Measurements from ENCODE around the gene GRK5.

The GRK5 gene

DNA sequence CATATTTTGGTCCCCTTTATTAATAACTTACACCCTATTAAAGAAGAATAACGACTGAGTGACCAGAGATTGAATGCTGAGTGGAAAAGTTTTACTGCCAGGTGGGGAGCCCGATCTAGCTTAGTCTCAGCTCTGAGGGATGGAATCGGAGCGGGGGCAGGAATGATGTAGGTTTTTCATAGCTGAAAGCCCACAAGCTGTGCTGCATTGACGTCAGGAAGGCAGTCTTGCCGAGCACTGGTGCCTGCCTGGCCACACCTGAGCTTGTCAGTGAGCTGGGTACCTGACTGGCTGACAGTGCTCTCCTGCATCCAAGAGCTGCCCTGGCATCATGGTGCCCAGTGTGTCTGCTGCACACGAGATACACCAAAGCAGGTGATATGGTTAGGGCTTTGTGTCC lies 34.8 kb downstream of the GRK5 start:
- DNase-seq (ENCODE audit: insufficient read length) (no peak), FAIRE-seq (no peak)
- TF ChIP-seq TAF1 (IDR thresholded peaks at IDR 0.05; ENCODE audit: borderline replicate concordance, low read depth, low read length) (no peak), POLR2AphosphoS5 (IDR thresholded peaks at IDR 0.05; ENCODE audit: low read depth, low read length) (no peak), POLR2A (IDR thresholded peaks at IDR 0.05; ENCODE audit: low read depth, low read length) (no peak)

DNA sequence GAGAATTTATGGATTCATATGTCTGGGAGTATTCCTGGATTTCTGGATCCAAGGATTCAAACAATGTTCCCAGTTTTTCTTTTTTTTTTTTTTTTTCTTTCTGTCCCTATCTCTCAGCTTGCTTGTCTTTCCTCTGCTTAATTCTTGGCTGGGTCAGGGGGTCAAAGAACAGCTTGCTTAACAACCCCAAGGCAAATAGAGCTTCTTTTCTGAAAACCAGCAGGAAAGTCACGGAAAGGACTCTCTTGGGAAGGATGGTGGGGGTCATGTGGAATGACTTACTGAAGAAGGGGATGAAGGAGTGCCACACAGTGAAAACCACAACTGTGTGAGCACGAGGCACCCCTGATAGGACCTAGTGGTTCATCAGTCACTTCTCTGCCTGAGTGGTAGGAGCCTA lies 36.1 kb downstream of the GRK5 start:
- DNase-seq (ENCODE audit: insufficient read length) (no peak), FAIRE-seq (no peak)

DNA sequence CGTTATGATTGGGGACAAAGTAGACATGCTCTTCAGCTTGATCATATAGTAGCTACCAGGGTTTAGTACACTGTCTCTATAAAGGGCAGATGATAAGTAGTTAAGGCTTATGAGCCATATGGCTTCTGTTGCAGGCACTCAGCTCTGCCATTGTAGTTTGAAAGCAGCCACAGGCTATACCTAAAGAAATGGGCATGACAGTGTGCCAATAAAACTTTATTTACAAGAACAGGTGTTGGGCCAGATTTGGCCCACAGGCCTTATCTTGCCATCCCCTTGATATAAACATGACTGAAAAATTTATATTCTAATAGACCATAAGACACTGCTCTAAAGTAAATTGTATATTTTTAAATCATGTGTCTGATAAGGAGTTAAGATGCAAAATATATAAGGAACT lies 36.6 kb downstream of the GRK5 start:
- FAIRE-seq (no peak), DNase-seq (ENCODE audit: insufficient read length) (no peak)
- TF ChIP-seq TAF1 (IDR thresholded peaks at IDR 0.05; ENCODE audit: borderline replicate concordance, low read depth, low read length) (no peak), POLR2AphosphoS5 (IDR thresholded peaks at IDR 0.05; ENCODE audit: low read depth, low read length) (no peak), POLR2A (IDR thresholded peaks at IDR 0.05; ENCODE audit: low read depth, low read length) (no peak)

More for the DNA sequence above, 36.1 kb downstream of the GRK5 start:
- TF ChIP-seq TAF1 (IDR thresholded peaks at IDR 0.05; ENCODE audit: borderline replicate concordance, low read depth, low read length) (no peak), POLR2AphosphoS5 (IDR thresholded peaks at IDR 0.05; ENCODE audit: low read depth, low read length) (no peak), POLR2A (IDR thresholded peaks at IDR 0.05; ENCODE audit: low read depth, low read length) (no peak)

DNA sequence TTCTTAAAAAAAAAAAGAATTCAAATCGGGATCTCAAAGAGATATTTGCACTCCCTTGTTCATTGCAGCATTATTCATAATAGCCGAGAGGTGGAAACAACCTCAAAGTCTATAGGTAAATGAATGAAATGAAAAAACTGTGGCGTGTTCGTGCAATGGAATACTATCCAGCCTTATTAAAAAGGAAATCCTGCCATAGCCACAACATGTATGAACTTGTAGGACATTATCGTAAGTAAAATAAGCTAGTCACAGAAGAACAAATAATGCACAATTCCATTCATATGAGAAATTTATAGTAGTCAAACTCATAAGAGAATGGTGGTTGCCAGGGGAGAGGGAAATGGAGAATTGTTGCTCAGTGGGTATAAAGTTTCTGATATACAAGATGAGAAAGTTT lies 37.9 kb downstream of the GRK5 start:
- no peak for FAIRE-seq
- no peak for TF ChIP-seq TAF1 (IDR thresholded peaks at IDR 0.05; ENCODE audit: borderline replicate concordance, low read depth, low read length)
- DNase-seq (ENCODE audit: insufficient read length), result no peak

DNA sequence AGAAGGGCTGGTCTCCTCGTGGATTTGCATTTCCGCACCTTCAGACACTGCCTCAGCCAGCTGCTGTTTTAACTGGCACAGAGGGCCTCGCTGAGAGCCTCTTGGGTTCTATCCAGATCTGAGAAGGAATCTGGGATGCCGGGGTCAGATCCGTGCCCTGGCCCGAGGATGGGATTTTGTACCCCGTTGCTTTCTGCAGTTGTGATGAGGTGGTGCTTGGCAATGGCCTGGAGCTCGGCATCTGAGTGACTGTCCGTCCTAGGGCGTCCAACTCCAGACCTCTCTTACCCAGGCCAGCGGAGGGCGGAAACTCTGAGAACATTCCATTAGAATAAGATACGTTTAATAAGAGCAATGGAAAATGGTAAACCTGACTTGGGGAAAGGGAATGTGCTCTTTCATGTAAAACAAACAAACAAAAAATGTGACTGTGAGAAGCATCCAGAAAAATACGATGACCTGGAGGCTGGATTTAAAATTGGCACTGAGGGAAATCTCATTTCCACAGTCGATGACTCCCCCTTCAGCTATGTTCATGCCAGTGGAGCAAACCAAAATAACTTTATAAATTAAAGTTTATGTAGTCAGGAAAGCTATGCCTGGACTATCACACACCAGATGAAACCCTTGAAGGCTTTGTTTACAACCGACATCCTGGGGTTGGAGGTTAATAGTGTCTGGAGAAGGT lies 39.6 kb downstream of the GRK5 start:
- no peak for TF ChIP-seq TAF1 (IDR thresholded peaks at IDR 0.05; ENCODE audit: borderline replicate concordance, low read depth, low read length)
- TF ChIP-seq POLR2AphosphoS5 (IDR thresholded peaks at IDR 0.05; ENCODE audit: low read depth, low read length), result no peak
- no peak for TF ChIP-seq POLR2A (IDR thresholded peaks at IDR 0.05; ENCODE audit: low read depth, low read length)
- DNase-seq (ENCODE audit: insufficient read length), result no peak
- no peak for FAIRE-seq

DNA sequence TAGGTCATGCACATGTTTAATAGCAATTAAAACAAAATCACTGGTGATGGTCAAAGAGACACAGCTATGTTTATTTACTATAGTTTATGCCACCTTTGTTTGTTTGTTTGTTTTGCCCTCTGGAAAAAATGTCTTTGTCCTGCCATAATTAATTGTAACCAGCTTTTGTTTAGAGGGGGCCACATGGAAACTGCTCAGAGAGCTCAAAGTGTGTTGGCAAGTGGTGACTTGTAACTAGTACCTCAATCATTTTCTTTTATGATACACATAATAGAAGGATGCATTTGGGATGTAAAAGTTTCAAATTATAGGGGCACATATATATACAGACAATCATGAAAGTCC lies 40.2 kb downstream of the GRK5 start:
- FAIRE-seq, result no peak
- TF ChIP-seq POLR2AphosphoS5 (IDR thresholded peaks at IDR 0.05; ENCODE audit: low read depth, low read length) (no peak), POLR2A (IDR thresholded peaks at IDR 0.05; ENCODE audit: low read depth, low read length) (no peak), TAF1 (IDR thresholded peaks at IDR 0.05; ENCODE audit: borderline replicate concordance, low read depth, low read length) (no peak)
- no peak for DNase-seq (ENCODE audit: insufficient read length)

DNA sequence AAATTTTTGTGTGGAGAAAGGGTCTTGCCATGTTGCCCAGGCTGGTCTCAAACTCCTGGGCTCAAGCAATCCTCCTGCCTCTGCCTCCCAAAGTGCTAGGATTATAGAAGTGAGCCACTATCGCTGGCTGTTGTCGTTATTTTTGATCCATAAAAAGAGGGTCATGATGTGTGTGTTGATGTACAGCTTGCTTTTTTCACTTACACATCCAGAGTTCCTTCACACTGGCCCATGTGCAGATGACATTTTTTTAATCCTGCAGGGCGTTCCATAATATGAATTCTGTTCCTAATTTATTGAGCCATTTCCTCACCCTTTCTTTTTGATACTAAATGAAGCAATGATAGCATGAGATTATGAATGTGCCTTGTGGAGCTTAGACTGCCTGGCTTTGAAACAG lies 40.8 kb downstream of the GRK5 start:
- TF ChIP-seq TAF1 (IDR thresholded peaks at IDR 0.05; ENCODE audit: borderline replicate concordance, low read depth, low read length) (no peak), POLR2AphosphoS5 (IDR thresholded peaks at IDR 0.05; ENCODE audit: low read depth, low read length) (no peak), POLR2A (IDR thresholded peaks at IDR 0.05; ENCODE audit: low read depth, low read length) (no peak)
- no peak for FAIRE-seq

DNA sequence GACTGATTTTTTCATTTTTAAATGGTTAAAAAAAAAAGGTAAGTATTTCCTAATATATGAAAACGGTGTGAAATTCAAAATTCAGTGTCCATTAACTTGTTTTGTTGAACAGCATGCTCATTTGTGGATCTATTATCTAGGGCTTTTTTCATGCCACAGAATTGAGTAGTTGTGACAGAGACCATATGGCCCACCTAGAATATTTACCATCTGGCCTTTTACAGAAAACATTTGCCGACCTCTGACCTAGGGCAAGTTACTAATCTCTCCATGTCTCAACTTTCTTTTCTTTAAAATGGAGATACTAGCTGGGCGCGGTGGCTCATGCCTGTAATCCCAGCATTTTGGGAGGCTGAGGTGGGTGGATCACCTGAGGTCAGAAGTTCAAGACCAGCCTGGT lies 41.3 kb downstream of the GRK5 start:
- TF ChIP-seq POLR2A (IDR thresholded peaks at IDR 0.05; ENCODE audit: low read depth, low read length), result no peak
- TF ChIP-seq POLR2AphosphoS5 (IDR thresholded peaks at IDR 0.05; ENCODE audit: low read depth, low read length), result no peak
- TF ChIP-seq TAF1 (IDR thresholded peaks at IDR 0.05; ENCODE audit: borderline replicate concordance, low read depth, low read length), result no peak
- DNase-seq (ENCODE audit: insufficient read length) (no peak), FAIRE-seq (no peak)

More for the DNA sequence above, 40.8 kb downstream of the GRK5 start:
- no peak for DNase-seq (ENCODE audit: insufficient read length)

DNA sequence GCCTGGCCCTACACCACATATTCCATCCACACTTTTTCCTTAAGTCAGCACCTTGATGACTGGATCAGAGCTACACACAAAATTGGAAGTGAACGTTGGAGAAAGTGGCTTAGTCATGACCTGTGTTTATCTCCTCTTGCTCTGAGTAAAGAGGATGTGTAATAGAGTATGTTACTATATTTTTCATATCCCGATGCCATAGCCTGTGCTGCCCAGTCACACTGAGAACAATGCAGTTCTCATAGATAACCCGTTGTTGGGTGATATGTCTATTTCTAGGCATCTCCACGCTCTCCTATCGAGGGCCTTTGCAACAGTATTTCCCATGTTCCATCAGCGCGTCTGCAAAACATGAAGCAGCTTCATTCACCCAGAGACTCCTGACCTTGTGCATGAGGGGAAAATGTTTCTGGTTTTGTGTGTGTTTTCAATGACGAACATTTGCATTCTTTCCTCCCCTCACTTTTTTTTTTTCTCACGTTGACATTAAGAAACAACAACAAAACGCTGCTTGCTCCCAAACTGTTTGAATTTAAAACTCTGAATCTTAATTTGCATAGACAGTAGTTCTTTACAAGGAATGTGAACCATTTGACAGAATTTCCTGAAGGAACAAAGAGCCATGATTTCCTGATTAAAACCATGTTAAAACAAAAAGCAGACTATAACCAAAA lies 43.4 kb downstream of the GRK5 start:
- no peak for TF ChIP-seq POLR2AphosphoS5 (IDR thresholded peaks at IDR 0.05; ENCODE audit: low read depth, low read length)
- TF ChIP-seq POLR2A (IDR thresholded peaks at IDR 0.05; ENCODE audit: low read depth, low read length), result no peak
- TF ChIP-seq TAF1 (IDR thresholded peaks at IDR 0.05; ENCODE audit: borderline replicate concordance, low read depth, low read length), result no peak
- no peak for DNase-seq (ENCODE audit: insufficient read length)
- no peak for FAIRE-seq

DNA sequence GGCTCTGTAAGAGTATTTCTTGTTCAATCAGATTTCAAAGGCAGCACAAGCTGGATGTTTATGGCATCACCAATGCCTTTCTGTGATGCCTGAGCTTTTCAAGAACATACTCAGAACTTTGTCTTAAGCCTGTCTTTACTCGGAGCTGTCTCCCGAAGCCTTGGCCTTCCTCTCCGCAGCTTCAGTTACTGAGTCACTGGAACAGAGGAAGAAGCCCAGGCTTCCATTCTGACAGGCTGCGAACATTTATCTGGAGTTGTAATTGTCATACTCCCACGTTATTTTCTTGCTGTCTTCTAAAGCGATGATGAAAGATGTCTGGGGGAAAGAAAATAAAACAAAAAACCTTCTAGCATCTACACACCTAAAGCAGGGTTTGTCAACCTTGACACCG lies 43.9 kb downstream of the GRK5 start:
- DNase-seq (ENCODE audit: insufficient read length), result no peak
- TF ChIP-seq POLR2AphosphoS5 (IDR thresholded peaks at IDR 0.05; ENCODE audit: low read depth, low read length) (no peak), POLR2A (IDR thresholded peaks at IDR 0.05; ENCODE audit: low read depth, low read length) (no peak), TAF1 (IDR thresholded peaks at IDR 0.05; ENCODE audit: borderline replicate concordance, low read depth, low read length) (no peak)
- FAIRE-seq, result no peak

DNA sequence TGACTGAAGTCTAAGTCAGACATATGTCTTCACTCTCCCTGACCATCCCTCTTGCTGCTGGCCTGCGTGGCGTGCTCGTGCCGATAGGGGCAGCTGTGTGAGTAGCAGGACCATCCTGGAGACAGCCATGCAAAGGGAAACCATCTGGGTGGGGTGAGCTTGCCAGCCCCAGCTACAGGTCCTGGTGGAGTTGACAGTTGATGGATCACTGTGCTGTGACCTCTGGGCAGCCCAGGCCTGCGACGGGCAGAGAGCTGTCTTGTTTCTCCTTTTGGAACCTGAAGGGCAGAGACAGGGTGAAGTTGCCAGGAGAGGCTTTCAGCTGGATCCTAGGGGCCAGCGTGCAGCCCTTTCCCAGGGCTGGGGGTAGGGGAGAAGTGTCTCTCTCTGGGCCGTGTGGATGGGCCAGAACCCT lies 44.7 kb downstream of the GRK5 start:
- FAIRE-seq, result no peak
- DNase-seq (ENCODE audit: insufficient read length), result no peak
- TF ChIP-seq TAF1 (IDR thresholded peaks at IDR 0.05; ENCODE audit: borderline replicate concordance, low read depth, low read length), result no peak
- no peak for TF ChIP-seq POLR2A (IDR thresholded peaks at IDR 0.05; ENCODE audit: low read depth, low read length)
- TF ChIP-seq POLR2AphosphoS5 (IDR thresholded peaks at IDR 0.05; ENCODE audit: low read depth, low read length), result no peak

DNA sequence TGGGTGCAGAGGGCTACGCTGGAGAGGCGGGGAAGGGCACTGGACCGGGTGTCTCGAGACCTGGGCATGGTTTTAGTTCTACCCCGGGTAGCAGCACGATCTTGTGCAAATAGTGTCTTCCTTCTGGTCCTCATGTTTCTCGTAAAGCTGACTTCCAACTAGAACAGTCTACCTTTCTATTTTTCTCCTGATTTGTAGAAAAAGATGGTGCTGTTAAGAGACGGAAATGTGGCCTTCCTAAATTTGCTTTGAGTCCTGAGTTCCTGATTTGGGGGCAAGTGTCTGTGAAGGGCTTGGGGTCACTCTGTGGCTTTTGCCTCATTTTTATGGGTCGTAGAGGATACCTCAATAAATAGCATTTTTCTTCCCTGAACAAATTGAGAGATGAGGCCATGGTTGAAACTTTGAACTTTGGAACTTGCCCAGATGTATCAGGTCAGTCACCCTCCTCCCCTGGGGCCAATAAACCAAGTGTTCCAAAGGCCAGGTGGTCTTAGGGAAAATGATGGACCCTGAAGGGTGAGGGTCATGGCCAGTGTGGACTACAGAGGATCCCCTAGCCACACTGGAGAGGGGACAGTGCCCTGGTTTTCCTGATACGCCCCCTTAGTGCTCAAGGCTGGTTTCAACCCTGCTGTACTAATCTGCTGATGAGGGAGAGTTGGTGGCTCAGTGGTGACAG lies 45.2 kb downstream of the GRK5 start:
- FAIRE-seq (no peak), DNase-seq (ENCODE audit: insufficient read length) (no peak)
- no peak for TF ChIP-seq TAF1 (IDR thresholded peaks at IDR 0.05; ENCODE audit: borderline replicate concordance, low read depth, low read length)
- no peak for TF ChIP-seq POLR2A (IDR thresholded peaks at IDR 0.05; ENCODE audit: low read depth, low read length)
- TF ChIP-seq POLR2AphosphoS5 (IDR thresholded peaks at IDR 0.05; ENCODE audit: low read depth, low read length), result no peak

Measured in GM12892 (cell line).